ENCODE measurements around the gene GPR27.

Gene GPR27

DNA sequence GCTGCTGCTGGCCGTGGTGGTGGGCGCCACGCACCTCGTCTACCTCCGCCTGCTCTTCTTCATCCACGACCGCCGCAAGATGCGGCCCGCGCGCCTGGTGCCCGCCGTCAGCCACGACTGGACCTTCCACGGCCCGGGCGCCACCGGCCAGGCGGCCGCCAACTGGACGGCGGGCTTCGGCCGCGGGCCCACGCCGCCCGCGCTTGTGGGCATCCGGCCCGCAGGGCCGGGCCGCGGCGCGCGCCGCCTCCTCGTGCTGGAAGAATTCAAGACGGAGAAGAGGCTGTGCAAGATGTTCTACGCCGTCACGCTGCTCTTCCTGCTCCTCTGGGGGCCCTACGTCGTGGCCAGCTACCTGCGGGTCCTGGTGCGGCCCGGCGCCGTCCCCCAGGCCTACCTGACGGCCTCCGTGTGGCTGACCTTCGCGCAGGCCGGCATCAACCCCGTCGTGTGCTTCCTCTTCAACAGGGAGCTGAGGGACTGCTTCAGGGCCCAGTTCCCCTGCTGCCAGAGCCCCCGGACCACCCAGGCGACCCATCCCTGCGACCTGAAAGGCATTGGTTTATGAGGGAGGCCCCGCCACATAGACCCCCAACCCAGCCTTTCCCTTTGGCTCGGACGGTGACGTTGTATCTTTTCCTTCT, 1.1 kb downstream of the GPR27 start:
- TF ChIP-seq, protein P1, sequence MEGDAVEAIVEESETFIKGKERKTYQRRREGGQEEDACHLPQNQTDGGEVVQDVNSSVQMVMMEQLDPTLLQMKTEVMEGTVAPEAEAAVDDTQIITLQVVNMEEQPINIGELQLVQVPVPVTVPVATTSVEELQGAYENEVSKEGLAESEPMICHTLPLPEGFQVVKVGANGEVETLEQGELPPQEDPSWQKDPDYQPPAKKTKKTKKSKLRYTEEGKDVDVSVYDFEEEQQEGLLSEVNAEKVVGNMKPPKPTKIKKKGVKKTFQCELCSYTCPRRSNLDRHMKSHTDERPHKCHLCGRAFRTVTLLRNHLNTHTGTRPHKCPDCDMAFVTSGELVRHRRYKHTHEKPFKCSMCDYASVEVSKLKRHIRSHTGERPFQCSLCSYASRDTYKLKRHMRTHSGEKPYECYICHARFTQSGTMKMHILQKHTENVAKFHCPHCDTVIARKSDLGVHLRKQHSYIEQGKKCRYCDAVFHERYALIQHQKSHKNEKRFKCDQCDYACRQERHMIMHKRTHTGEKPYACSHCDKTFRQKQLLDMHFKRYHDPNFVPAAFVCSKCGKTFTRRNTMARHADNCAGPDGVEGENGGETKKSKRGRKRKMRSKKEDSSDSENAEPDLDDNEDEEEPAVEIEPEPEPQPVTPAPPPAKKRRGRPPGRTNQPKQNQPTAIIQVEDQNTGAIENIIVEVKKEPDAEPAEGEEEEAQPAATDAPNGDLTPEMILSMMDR (IDR thresholded peaks at IDR 0.05; ENCODE audit: low read length, missing control alignments), result no peak
- no peak for DNase-seq (ENCODE audit: low read depth)

DNA sequence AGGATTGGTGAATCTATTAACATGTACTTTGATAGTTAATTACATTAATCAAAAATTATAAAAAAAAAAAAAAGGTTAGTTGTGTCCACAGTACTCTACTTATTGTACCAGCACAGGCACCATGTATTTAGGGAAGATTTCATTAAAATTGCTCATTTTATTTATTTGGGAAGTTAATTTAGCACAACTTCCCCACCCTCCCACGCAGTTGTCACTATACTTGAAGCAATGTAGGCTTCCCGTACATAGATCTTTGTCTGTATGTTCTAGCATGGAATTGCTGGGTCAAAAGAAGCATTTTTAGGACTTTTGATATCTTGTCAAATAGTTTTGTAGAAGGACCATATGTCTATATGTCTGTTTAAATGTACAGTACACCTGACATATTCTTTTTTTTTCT, 4.4 kb downstream of the GPR27 start:
- TF ChIP-seq, protein P1 (IDR thresholded peaks at IDR 0.05; ENCODE audit: low read length, missing control alignments), result no peak
- DNase-seq (ENCODE audit: low read depth), result no peak

More for the DNA sequence above, 1.1 kb downstream of the GPR27 start:
- H3K4me3 ChIP-seq (replicated peaks; ENCODE audit: low read depth, low read length), result no peak overlapping the region

DNA sequence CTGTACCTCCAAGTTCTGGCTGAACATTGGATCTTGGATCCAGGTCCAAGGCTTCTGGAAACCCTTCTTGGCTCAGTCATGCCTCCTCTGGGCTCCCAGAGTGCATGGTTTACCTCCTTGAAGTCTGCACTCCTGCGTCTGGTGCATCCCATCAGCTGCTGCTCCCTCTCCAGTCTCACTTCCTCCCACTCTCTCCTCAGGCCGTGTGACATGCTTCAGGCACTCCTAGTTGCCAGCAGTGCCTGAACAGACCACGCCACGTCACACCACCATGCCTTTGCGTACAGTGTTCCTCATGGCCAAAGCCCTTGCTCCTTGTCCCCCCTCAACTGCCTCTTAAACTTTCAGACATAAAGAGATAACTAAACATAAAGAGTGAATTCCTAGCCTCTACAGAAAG, 5.7 kb downstream of the GPR27 start:
- TF ChIP-seq, protein P1 (IDR thresholded peaks at IDR 0.05; ENCODE audit: low read length, missing control alignments), result no peak
- DNase-seq (ENCODE audit: low read depth), result no peak
- no peak overlapping the region for H3K4me3 ChIP-seq (replicated peaks; ENCODE audit: low read depth, low read length)

More for the DNA sequence above, 4.4 kb downstream of the GPR27 start:
- no peak overlapping the region for H3K4me3 ChIP-seq (replicated peaks; ENCODE audit: low read depth, low read length)

DNA sequence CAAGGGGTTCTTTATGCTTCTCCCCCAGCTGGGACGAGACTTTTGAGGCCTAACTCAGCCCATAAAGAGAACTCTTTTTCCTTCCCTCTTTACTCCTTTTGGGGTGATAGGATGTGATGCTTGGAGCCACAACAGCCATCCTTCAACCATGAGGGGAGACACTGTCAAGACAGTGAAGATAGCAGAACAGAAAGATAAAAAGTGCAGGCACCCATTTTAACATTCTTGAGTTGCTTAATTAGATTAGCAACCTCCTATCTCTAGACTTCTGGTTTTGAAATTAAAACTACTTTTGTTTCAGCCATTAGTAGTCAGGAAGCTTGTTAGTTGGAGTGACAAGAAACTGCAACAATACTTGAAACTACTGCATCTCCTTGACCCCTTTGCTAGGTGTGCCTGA, 6.5 kb downstream of the GPR27 start:
- H3K4me3 ChIP-seq (replicated peaks; ENCODE audit: low read depth, low read length), result no peak overlapping the region
- DNase-seq (ENCODE audit: low read depth), result no peak
- TF ChIP-seq, protein P1 (IDR thresholded peaks at IDR 0.05; ENCODE audit: low read length, missing control alignments), result no peak

DNA sequence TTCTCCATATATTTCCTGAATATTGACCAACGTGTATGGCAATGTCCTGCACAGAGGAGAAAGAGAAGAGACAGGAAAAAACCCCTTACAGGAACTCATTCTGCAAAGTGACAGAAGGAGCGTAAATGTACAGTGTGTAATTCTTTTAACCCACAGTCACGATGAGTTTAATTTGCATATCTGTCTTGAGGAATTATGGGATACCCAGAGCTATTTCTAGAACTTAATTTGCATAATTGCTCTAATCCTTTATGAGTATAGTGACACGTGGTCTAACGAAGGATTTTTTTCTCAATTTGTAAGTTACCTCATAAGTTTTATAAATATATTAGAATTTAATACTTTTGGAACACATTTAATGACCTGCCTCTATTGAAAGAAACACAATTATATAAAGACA, 9.8 kb downstream of the GPR27 start:
- no peak for DNase-seq (ENCODE audit: low read depth)
- H3K4me3 ChIP-seq (replicated peaks; ENCODE audit: low read depth, low read length), result no peak overlapping the region
- TF ChIP-seq, protein P1 (IDR thresholded peaks at IDR 0.05; ENCODE audit: low read length, missing control alignments), result no peak

DNA sequence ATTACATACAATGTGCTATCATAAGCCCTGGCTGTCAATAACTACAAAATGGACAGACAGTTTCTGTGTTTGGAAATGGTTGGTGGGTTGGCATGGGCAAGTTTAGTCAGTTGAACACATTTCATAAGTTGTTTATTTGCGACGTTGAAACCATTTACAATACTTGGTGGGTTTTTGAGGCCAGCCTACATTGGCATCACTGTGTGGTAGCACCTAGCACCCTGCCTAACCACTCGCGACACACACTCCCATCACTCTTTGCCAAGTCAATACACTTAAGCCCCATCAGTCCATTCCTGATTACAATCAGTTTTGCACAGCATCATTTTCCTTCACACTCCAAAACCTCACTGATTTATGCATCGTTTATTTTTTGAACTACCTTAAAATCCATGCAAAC, 17.5 kb downstream of the GPR27 start:
- no peak overlapping the region for H3K4me3 ChIP-seq (replicated peaks; ENCODE audit: low read depth, low read length)
- TF ChIP-seq, protein P1 (IDR thresholded peaks at IDR 0.05; ENCODE audit: low read length, missing control alignments), result no peak
- no peak for DNase-seq (ENCODE audit: low read depth)

DNA sequence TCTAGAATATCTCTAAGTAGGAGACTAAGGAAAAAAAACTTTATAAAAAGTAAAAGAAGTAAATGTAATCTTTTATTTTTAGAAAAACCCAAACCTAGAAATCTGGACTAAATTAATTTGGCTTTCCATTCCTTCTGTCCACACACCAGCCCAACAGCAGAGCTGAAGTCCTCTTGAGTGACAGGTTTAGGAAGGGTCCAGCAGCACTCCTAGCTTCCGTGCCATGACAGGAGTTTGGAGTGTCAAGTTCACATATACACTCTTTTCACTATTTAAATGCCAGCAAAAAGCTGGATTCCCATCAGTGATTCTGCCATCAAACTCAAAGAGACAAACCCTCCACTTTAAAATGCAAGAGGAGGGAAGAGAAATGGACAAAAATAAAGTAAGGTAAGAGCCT, 18.2 kb downstream of the GPR27 start:
- DNase-seq (ENCODE audit: low read depth), result no peak
- TF ChIP-seq, protein P1 (IDR thresholded peaks at IDR 0.05; ENCODE audit: low read length, missing control alignments), result no peak

More for the DNA sequence above, 18.2 kb downstream of the GPR27 start:
- H3K4me3 ChIP-seq (replicated peaks; ENCODE audit: low read depth, low read length), result no peak overlapping the region
